Erythroblast (primary cell): Measurements from ENCODE around the gene SPACA7.

Experiments
- GATA1 ChIP-seq: IDR thresholded peaks from 2 replicates; pipeline ENCODE4 v1.6.1; 2011; ENCODE audit warnings: low read depth, mild to moderate bottlenecking, control low read depth, low read length, moderate library complexity
- POLR2A ChIP-seq: IDR thresholded peaks from 2 replicates; pipeline ENCODE4 v1.6.1; 2011; ENCODE audit warnings: mild to moderate bottlenecking, low read length

DNA sequence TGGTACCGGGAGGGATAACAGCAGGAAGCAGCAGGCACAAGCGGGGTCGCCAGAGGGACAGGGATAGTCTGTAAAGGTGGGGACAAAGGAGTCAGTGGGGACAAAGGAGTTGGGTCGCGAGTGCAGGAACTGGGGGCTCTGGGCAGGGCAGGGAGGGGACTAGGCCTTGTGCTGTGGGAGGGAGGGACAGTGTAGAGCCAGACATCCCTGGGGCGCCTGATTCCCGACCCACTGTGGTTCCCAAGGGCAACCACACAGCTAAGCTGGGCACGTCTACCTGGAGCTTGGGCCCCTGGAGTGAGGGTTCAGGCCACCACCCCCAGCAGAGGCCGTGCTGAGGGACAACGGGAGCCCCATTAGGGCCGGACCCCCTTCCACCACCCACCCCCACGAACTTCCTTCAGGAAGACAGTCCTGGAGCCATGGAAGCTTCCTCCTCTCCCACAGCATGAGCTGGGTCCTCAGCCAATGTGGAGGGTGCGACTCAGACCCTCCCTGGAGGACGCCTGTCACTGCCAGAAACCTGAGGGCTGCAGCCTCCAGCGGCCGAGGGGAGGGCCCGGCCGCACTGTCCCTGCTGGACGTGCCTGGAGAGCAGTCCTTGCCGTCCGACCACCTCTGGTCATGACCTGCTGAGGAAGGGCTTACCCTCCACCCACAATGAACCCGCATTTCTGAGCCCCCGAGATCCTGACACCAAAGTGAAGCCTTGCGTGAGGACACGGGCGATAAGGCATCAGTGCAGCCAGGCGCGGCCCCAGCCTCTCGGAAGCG, 77.9 kb downstream of the SPACA7 start:
- TF ChIP-seq POLR2A = no peak
- no peak for TF ChIP-seq GATA1
